PC-3 (cell line): Measurements from ENCODE around the gene KCTD5.

Experiments used
- CTCF ChIP-seq: fragments of 300-600 bp; sonication (generic); conservative IDR thresholded peaks from 2 replicates; pipeline ENCODE4 v1.5.1; 2017; ENCODE audit warnings: antibody characterized with exemption, low read depth, mild to moderate bottlenecking, low read length
- EZH2phosphoT487 ChIP-seq: fragments of 300-600 bp; sonication (generic); IDR thresholded peaks from 2 replicates; pipeline ENCODE4 v1.6.1; 2018; ENCODE audit warnings: mild to moderate bottlenecking, antibody characterized with exemption, low read length, borderline replicate concordance

- no peak for TF ChIP-seq CTCF
- TF ChIP-seq EZH2phosphoT487, result no peak
Observed at GRCh38 chr16:2726923-2727322, 44.6 kb downstream of the KCTD5 start.
